ENCODE results near the gene INSYN1.

The INSYN1 gene

GRCh38 chr15:73747847-73748590, 5.1 kb downstream of the INSYN1 start:
- TF ChIP-seq EGR1 (IDR thresholded peaks at IDR 0.05) (no peak), FOXM1 (IDR thresholded peaks at IDR 0.05; ENCODE audit: borderline replicate concordance, low read depth) (no peak), EP300 (IDR thresholded peaks at IDR 0.05; ENCODE audit: borderline replicate concordance) (no peak), USF1 (IDR thresholded peaks at IDR 0.05) (no peak), ZBTB7A (IDR thresholded peaks at IDR 0.05; ENCODE audit: low read depth) (no peak), RAD21 (IDR thresholded peaks at IDR 0.05; ENCODE audit: low read depth) (no peak)
- TF ChIP-seq, protein P1, sequence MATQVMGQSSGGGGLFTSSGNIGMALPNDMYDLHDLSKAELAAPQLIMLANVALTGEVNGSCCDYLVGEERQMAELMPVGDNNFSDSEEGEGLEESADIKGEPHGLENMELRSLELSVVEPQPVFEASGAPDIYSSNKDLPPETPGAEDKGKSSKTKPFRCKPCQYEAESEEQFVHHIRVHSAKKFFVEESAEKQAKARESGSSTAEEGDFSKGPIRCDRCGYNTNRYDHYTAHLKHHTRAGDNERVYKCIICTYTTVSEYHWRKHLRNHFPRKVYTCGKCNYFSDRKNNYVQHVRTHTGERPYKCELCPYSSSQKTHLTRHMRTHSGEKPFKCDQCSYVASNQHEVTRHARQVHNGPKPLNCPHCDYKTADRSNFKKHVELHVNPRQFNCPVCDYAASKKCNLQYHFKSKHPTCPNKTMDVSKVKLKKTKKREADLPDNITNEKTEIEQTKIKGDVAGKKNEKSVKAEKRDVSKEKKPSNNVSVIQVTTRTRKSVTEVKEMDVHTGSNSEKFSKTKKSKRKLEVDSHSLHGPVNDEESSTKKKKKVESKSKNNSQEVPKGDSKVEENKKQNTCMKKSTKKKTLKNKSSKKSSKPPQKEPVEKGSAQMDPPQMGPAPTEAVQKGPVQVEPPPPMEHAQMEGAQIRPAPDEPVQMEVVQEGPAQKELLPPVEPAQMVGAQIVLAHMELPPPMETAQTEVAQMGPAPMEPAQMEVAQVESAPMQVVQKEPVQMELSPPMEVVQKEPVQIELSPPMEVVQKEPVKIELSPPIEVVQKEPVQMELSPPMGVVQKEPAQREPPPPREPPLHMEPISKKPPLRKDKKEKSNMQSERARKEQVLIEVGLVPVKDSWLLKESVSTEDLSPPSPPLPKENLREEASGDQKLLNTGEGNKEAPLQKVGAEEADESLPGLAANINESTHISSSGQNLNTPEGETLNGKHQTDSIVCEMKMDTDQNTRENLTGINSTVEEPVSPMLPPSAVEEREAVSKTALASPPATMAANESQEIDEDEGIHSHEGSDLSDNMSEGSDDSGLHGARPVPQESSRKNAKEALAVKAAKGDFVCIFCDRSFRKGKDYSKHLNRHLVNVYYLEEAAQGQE (IDR thresholded peaks at IDR 0.05; ENCODE audit: low read depth): no peak

- TF ChIP-seq EGR1 (IDR thresholded peaks at IDR 0.05) (no peak), EP300 (IDR thresholded peaks at IDR 0.05; ENCODE audit: borderline replicate concordance) (no peak), USF1 (IDR thresholded peaks at IDR 0.05) (no peak), CREB1 (IDR thresholded peaks at IDR 0.05; ENCODE audit: low read depth) (no peak)
Observed at GRCh38 chr15:73746883-73747282, 6.3 kb downstream of the INSYN1 start.

DNA sequence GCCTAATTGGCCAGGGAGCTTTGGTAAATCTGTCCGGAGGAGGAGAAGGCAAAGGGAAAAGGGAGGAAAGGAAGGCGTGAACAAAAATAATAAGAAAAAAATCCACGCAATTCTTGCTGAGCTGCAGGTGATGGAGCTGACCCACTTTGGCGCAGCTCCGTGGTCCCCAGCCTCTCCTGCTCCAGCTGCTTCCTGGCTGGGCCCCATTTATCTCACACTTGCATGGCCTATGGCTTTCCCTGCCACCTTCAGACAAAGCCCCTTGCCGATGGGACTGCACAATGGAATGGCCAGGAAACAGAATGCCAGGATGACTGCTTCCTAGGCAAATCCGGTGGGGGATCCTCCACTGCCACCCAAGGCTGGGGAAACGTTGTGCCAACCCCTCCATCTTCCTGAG, 6.9 kb downstream of the INSYN1 start:
- TF ChIP-seq TCF12 (IDR thresholded peaks at IDR 0.05; ENCODE audit: low read depth) (no peak), NFIC (IDR thresholded peaks at IDR 0.05) (no peak), TAF1 (IDR thresholded peaks at IDR 0.05; ENCODE audit: low read depth) (no peak), USF1 (IDR thresholded peaks at IDR 0.05) (no peak), FOXM1 (IDR thresholded peaks at IDR 0.05; ENCODE audit: borderline replicate concordance, low read depth) (no peak), CEBPB (IDR thresholded peaks at IDR 0.05) (no peak), EGR1 (IDR thresholded peaks at IDR 0.05) (no peak), YY1 (IDR thresholded peaks at IDR 0.05; ENCODE audit: low read depth) (no peak), ZBTB7A (IDR thresholded peaks at IDR 0.05; ENCODE audit: low read depth) (no peak)
- TF ChIP-seq, protein P1 (IDR thresholded peaks at IDR 0.05; ENCODE audit: low read depth): no peak

- TF ChIP-seq CREB1 (IDR thresholded peaks at IDR 0.05; ENCODE audit: low read depth): no peak
- TF ChIP-seq FOXM1 (IDR thresholded peaks at IDR 0.05; ENCODE audit: borderline replicate concordance, low read depth): no peak
Observed at GRCh38 chr15:73745073-73745472, 8.1 kb downstream of the INSYN1 start.

GRCh38 chr15:73744293-73744692, 8.9 kb downstream of the INSYN1 start:
- no peak for TF ChIP-seq NFIC (IDR thresholded peaks at IDR 0.05)
- no peak for TF ChIP-seq FOXM1 (IDR thresholded peaks at IDR 0.05; ENCODE audit: borderline replicate concordance, low read depth)
- TF ChIP-seq, protein P2, sequence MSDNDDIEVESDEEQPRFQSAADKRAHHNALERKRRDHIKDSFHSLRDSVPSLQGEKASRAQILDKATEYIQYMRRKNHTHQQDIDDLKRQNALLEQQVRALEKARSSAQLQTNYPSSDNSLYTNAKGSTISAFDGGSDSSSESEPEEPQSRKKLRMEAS (IDR thresholded peaks at IDR 0.05): no peak
- TF ChIP-seq YY1 (IDR thresholded peaks at IDR 0.05; ENCODE audit: low read depth): no peak
- no peak for TF ChIP-seq ZBTB7A (IDR thresholded peaks at IDR 0.05; ENCODE audit: low read depth)
- TF ChIP-seq EGR1 (IDR thresholded peaks at IDR 0.05): no peak
- no peak for TF ChIP-seq RAD21 (IDR thresholded peaks at IDR 0.05; ENCODE audit: low read depth)
- TF ChIP-seq EP300 (IDR thresholded peaks at IDR 0.05; ENCODE audit: borderline replicate concordance): no peak

- no peak for TF ChIP-seq NFIC (IDR thresholded peaks at IDR 0.05)
- TF ChIP-seq RAD21 (IDR thresholded peaks at IDR 0.05; ENCODE audit: low read depth): no peak
- TF ChIP-seq, protein P2 (IDR thresholded peaks at IDR 0.05): no peak
- TF ChIP-seq YY1 (IDR thresholded peaks at IDR 0.05; ENCODE audit: low read depth): no peak
- TF ChIP-seq TCF12 (IDR thresholded peaks at IDR 0.05; ENCODE audit: low read depth): no peak
- no peak for TF ChIP-seq CEBPB (IDR thresholded peaks at IDR 0.05)
- no peak for TF ChIP-seq TAF1 (IDR thresholded peaks at IDR 0.05; ENCODE audit: low read depth)
- no peak for TF ChIP-seq EGR1 (IDR thresholded peaks at IDR 0.05)
- TF ChIP-seq, protein P1 (IDR thresholded peaks at IDR 0.05; ENCODE audit: low read depth): no peak
- TF ChIP-seq EP300 (IDR thresholded peaks at IDR 0.05; ENCODE audit: borderline replicate concordance): no peak
- TF ChIP-seq TEAD4 (IDR thresholded peaks at IDR 0.05): no peak
- TF ChIP-seq FOXM1 (IDR thresholded peaks at IDR 0.05; ENCODE audit: borderline replicate concordance, low read depth): no peak
- TF ChIP-seq CREB1 (IDR thresholded peaks at IDR 0.05; ENCODE audit: low read depth): no peak
- TF ChIP-seq USF1 (IDR thresholded peaks at IDR 0.05): no peak
- no peak for TF ChIP-seq ZBTB7A (IDR thresholded peaks at IDR 0.05; ENCODE audit: low read depth)
Observed at GRCh38 chr15:73741321-73741836, 11.8 kb downstream of the INSYN1 start.
